ENCODE results near the gene HS2ST1.
A peak's percentile ranks its signal among the peaks of the same experiment; 100 is the strongest.
"Not testable (repeated sequence)": the region's sequence is repeated elsewhere in the genome, so short reads cannot be mapped to it uniquely, and the experiment has no call there.

The HS2ST1 gene

DNA sequence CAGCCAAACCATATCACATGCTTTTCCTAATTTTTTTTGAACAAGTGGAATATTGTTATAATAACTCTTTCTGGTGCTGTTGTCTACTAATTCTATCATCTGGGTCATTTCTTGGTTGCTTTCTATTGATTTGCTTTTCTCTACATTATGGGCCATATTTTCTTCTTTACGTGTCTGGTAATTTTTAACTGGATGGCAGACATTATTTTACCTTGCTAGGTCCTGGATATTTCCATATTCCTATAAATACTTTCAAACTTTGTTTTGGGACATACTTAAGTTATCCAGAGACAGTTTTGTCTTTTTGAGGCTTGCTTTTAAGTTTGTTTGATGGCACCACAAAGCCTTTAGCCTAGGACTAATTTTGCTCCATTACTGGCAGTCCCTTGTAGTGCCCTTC lies 11.3 kb downstream of the HS2ST1 start:
- no peak for DNase-seq

- DNase-seq = peak; percentile 10
Measured at GRCh38 chr1:86926883-86927282, 12.4 kb downstream of the HS2ST1 start.

DNA sequence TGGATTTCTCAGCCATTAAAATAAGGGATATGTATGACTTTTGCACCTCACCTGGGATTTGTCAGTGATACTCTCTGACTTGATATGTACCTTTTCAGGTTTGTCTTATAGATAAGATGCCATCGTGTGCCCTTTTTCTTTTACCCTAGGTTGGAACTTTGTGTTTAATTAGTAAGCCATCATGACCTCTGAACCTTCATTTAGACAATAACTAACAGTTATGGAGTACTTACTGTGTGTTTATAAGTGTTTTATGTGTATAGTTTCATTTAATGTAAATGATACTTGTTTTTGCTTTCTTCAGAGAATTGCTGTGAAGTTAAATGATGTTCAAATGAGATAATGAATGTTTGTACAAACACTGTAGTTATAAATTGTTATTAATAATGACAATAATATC lies 14.4 kb downstream of the HS2ST1 start:
- DNase-seq = no peak

DNA sequence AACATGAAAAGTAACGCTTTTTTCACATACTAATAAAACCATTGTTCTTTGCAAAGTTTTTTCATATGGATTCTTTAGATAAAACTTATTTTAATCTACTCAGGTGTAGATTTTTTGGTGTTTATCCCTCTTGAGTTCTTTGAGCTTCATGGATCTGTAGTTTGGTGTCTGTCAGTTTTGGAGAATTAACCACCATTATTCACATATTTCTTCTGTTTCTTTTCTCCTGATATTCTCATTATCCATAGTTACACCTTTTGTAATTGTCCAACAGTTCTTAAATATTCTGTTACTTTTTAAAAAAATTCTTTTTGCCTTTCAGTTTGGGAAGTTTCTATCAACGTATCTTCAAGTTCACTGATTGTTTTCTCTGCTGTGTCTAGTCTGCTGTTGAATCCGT lies 18.6 kb downstream of the HS2ST1 start:
- DNase-seq = no peak

DNA sequence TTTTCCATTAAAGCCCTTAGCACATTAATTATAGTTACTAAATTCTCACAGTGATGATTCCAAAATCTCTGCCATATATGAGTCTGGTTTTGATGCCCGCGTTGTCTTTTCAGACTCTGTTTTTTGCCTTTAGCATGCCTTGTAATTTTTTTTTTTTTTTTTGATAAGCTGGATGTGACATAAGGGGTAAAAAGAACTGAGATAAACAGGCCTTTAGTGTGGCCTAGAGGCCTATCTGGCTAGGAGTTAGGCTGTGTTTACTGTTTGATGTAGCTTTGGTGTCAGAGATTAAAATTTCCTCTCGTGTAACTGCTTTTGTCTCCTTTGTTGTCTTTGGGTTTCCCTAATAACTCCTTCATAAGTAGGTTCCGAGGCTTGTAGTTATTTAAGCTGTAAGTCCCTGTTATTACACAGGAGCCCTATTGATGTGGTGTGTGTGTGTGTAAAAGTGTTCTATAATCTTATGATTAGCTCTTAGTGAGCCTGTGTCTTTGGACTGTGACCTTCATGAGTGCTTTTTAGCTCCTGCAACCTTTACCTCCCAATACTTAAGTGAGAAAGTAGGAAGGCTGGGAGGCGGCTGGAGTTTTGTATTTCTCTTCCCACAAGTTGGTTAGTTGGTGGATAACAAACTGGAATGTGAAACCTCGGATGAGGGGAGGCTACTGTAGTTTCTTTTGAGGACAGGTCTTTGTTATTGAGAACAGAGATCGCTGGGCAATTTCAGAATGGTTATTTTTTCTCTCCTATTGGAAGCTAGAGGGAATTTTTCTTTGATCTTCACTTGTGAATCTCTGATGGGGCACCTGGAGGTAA lies 19.3 kb downstream of the HS2ST1 start:
- no peak for DNase-seq

- no peak for DNase-seq
Measured at GRCh38 chr1:86938450-86938849, 24.0 kb downstream of the HS2ST1 start.

DNA sequence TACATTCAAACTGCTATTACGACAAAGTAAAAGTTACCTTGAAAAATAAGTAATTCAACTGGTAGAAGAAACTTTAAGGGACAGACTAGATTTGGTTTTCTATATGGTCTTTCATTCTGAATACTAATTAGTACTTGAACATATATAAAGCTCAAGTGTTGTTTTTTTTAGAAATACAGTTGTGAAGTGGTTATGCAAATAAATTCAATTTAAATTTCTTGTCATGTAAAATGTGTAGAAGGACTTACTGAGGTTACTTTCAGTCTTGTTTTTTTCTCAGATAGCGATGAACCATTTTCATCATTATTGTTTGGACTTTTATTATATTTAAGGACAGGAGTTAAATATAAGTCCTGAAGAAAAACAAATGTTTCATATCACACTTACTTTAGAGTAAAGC lies 24.4 kb downstream of the HS2ST1 start:
- DNase-seq = no peak

DNA sequence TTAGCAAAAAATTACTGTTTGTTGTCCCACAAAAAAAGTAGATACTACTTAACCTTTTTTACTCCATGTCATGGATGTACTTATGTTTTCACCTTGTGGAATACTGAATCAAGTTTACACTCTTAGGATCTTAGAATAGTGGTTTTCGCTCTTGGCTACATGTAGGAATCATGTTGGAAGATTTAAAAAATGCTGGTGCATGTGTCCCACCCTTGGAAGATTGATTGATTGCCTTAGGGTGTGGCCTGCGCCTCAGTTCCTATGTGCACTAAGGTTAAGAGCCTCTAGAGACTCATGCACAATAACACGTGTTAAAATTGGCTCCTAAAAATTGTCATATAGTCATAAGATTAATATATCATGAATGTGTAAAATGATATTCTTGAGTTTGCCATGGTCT lies 25.0 kb downstream of the HS2ST1 start:
- no peak for DNase-seq

DNA sequence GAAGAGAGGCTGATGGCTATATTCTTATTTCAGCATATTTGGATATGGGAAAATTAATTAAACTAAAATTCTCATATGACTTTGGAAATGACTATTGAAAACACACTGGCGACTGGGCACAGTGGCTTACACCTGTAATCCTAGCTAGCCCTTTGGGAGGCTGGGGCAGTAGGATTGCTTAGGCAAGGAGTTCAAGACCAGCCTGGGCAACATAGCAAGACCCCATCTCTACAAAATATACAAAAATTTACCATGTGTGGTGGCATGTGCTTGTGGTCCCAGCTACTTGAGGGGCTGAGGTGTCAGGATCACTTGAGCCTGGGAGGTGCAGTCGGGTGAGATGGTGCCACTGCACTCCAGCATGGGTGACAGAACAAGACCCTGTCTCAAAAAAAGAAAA lies 26.2 kb downstream of the HS2ST1 start:
- DNase-seq = no peak

DNA sequence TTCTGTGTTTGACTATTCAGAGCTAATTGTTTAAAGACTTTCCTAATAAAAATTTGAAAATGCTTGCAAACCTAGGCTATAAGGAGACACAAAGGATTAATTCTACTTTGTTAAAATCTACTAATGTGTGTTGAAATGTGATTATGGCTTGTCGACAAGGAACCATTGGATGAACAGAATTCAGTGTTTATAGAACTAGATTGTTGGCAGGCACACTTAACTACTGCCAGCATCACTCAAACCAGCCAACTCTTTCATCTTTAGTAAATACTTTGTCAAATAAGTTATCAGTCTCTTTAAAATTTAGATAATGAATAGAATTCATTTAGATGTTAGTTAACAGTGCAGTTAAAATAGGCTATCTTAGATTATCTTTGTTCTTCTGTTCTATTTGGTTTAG lies 27.6 kb downstream of the HS2ST1 start:
- no peak for DNase-seq

- DNase-seq = no peak
Measured at GRCh38 chr1:86942743-86943142, 28.3 kb downstream of the HS2ST1 start.

- no peak for DNase-seq
Measured at GRCh38 chr1:86948212-86948611, 33.8 kb downstream of the HS2ST1 start.

GRCh38 chr1:86950712-86951419 lies 36.4 kb downstream of the HS2ST1 start:
- no peak for DNase-seq

DNA sequence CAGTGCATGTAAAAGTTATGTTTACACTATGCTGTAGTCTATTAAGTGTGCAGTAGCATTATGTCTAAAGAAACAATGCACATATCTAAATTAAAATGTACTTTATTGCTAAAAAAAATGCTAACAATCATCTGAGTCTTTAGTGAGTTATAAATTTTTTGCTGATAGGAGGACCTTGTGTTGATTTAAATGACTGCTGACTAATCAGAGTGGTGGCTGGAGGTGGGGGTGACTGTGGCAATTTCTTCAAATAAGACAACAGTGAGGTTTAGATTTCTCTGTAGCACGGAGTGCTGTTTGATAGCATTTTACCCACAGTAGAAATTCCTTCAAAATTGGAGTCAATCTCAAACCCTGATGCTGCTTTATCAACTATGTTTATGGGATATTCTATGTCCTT lies 37.0 kb downstream of the HS2ST1 start:
- no peak for DNase-seq

- no peak for DNase-seq
Measured at GRCh38 chr1:86953167-86953566, 38.7 kb downstream of the HS2ST1 start.

DNA sequence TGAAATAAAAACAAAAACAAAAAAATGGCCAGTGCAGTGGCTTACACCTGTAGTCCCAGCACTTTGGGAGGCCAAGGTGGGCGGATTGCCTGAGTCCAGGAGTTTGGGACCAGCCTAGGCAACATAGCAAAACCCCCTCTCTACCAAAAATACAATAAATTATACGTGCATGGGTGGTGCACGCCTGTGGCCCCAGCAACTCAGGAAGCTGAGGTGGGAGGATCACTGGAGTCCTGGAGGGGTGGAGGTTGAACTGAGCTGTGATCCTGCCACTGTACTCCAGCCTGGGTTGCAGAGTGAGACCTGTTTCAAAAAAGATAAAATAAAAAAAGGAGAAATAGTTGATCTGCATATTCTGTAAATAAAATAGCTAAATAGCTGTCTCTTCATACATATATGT lies 41.2 kb downstream of the HS2ST1 start:
- no peak for DNase-seq

DNA sequence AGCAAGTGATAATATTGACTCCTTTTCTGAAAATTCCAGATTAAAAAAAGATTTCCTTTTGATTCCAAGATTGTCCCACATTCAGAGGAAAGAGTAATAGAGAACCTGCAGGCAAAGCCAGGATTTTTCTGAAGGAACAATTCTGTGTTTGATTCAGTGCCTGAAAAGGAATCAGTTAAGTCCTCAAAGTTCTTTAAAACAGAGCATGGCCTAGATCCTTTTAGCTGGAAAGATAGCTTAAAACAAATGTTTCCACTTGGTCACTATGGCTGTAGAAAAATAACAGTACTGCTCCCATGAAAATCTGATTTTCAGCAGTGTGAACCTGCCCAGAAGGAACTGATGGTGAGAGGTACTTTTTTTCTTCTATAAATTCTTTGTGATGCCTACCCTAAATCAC lies 41.8 kb downstream of the HS2ST1 start:
- DNase-seq = no peak

DNA sequence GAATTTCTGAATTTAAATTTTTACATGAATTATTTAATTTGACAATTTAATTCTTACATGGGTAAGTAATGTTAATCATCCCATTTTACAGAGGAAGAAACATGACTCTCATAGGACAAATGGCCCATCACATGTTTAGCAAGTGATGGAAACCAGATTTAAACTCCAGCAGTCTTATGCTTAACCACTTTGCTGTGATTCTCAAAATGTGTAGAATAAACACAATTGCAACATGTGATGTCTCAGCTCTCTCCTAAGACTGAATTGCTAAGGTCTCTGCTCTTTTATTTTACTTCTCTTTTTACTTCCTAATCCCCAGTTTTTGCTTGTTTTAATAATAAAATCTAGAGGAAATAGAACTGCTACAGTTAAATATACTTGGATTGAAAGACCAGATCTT lies 42.8 kb downstream of the HS2ST1 start:
- no peak for DNase-seq

DNA sequence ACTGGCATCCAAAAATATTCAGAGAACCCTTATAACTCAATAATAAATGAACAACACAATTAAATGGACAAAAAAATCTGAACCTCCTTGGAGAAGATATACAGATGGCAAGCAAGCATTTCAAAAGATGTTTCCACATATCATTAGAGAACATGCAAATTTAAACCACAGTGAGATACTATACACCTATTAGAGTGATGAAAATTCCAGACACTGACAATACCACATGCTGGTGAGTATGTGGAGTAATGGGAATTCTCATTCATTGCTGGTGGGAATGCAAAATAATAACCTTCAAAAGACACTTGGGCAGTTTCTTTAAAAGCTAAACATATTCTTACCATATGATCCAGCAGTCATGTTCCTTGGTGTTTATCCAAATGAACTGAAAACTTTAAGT lies 46.1 kb downstream of the HS2ST1 start:
- DNase-seq = no peak

GRCh38 chr1:86963841-86964240 lies 49.4 kb downstream of the HS2ST1 start:
- DNase-seq = not testable (repeated sequence)

- peak; percentile 42 for DNase-seq
Measured at GRCh38 chr1:86965012-86965826, 50.8 kb downstream of the HS2ST1 start.

GRCh38 chr1:86965827-86966182 lies 51.4 kb downstream of the HS2ST1 start:
- DNase-seq = no peak

GRCh38 chr1:86970938-86971337 lies 56.5 kb downstream of the HS2ST1 start:
- DNase-seq = no peak

DNA sequence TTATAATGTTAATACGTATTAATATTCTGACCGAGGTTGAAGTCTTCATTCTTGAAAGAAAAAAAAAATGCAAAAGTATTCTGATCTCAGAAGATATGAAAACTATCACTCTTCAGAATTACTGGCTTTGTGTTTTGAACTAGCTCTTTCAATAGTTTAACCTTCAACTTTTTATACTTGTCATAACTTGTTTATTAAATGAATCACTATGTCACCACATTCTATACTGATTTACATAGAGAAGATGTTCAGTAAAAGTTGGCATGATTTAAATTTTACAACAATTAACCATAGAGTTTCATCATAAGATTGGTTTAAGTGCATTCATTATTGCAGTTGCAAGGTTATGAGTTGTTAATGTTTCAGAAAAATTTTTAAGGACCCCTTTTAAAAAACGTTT lies 57.3 kb downstream of the HS2ST1 start:
- DNase-seq = no peak

Data from fibroblast of skin of back (primary cell).